Endodermal cell (in vitro differentiated cells): Measurements from ENCODE around the gene SLC7A7. TPM values are rescaled to one million over a fixed set of nuclear protein-coding genes. Genes with fewer than 3 reads are reported as not detected.
"Not testable (repeated sequence)": the region's sequence is repeated elsewhere in the genome, so short reads cannot be mapped to it uniquely, and the experiment has no call there.

ENCODE experiments used
- DNase-seq: peaks from one replicate; pipeline ENCODE4 v3.0.0-alpha.2; 2017
- H3K27ac ChIP-seq: 2 replicates; pipeline ENCODE4 v1.5.1; 2013; ENCODE audit warnings: mild to moderate bottlenecking, low read depth, low read length, moderate library complexity
- H3K27me3 ChIP-seq: 2 replicates; pipeline ENCODE4 v1.6.1; 2013; ENCODE audit warnings: mild to moderate bottlenecking, low read length, moderate library complexity; ENCODE audit not compliant: insufficient read depth, control insufficient read depth, poor library complexity, severe bottlenecking
- H3K36me3 ChIP-seq: 2 replicates; pipeline ENCODE4 v1.7.0; 2013; ENCODE audit warnings: mild to moderate bottlenecking, low read length, moderate library complexity; ENCODE audit not compliant: control insufficient read depth, insufficient read depth
- H3K4me1 ChIP-seq: one replicate; pipeline ENCODE4 v1.7.0; 2013; ENCODE audit warnings: low read length; ENCODE audit not compliant: control insufficient read depth, insufficient read depth
- H3K4me3 ChIP-seq: 2 replicates; pipeline ENCODE4 v1.5.1; 2013; ENCODE audit warnings: mild to moderate bottlenecking, low read length, moderate library complexity
- H3K9ac ChIP-seq: 2 replicates; pipeline ENCODE4 v1.6.1; 2013; ENCODE audit warnings: mild to moderate bottlenecking, low read length, moderate library complexity; ENCODE audit not compliant: poor library complexity, severe bottlenecking; ENCODE audit errors: extremely low read depth
- H3K9me3 ChIP-seq: 2 replicates; pipeline ENCODE4 v1.6.1; 2013; ENCODE audit warnings: mild to moderate bottlenecking, low read length, moderate library complexity; ENCODE audit not compliant: control insufficient read depth
- H3K27ac Mint-ChIP-seq: 2 replicates; pipeline ENCODE4 v1.8.0; 2020; ENCODE audit warnings: mixed read lengths
- H3K27me3 Mint-ChIP-seq: 2 replicates; pipeline ENCODE4 v1.8.0; 2021; ENCODE audit warnings: mild to moderate bottlenecking, mixed read lengths; ENCODE audit not compliant: insufficient read depth
- H3K36me3 Mint-ChIP-seq: 2 replicates; pipeline ENCODE4 v1.8.0; 2020; ENCODE audit warnings: low read depth, mixed read lengths
- H3K4me1 Mint-ChIP-seq: 2 replicates; pipeline ENCODE4 v1.8.0; 2020; ENCODE audit warnings: mixed read lengths
- H3K4me3 Mint-ChIP-seq: 2 replicates; pipeline ENCODE4 v1.8.0; 2020; ENCODE audit warnings: mild to moderate bottlenecking, moderate library complexity, mixed read lengths
- H3K9me3 Mint-ChIP-seq: 2 replicates; pipeline ENCODE4 v1.8.0; 2020; ENCODE audit warnings: mild to moderate bottlenecking, mixed read lengths
- WGBS, 2 experiments: methylation state at CpG; one replicate each; pipeline versions ENCODE4 v1.1.5 to v1.1.7; 2013; ENCODE audit warnings: missing lambda C conversion rate in 2 of 2, mixed read lengths in 1 of 2; ENCODE audit not compliant: insufficient coverage in 1 of 2, insufficient read length in 1 of 2; 5-methylcytosine and 5-hydroxymethylcytosine counted together
- total RNA-seq, 2 donors: library from RNA; stranded (reverse); fragmentation: NEBNext Ultra II Directional in 1 of 2; extraction: Animal tissue kit (Norgen Biotek cat#: 25700) in 1 of 2; gene quantifications; 2 replicates in 1 of 2; 3 replicates in 1 of 2; pipeline ENCODE4 v1.2.1, GENCODE V29; 2021
- TF ChIP-seq, protein P1 (sequence below): fragments of 200-600 bp; sonication (generic); conservative IDR thresholded peaks from 2 replicates; pipeline ENCODE4 v1.5.0; 2021; ENCODE audit warnings: antibody characterized with exemption, mild to moderate bottlenecking

The SLC7A7 gene
- total RNA-seq, 2 donors from 2014 or later: 16.7 to 17.0 TPM

DNA sequence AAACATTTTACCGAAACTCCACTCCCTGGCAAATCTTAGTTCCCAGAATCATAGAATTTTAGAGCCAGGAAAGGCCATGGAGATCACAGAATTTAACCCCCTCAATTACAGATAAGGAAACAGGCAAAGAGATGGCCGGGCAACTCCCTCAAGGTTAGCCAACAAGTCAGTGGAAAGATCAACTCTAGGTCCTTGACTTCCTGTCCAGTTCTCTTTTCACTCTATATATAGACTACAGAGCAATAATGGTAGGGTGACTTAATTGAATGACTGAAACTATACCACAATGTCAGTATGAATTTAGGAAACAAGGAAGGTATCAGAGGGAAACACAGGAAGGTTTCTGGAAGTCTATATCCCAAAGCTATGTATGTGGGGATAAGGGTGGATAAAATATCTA, 37.2 kb downstream of the SLC7A7 start:
- Mint-ChIP-seq H3K27ac (no peak overlapping the region), H3K9me3 (no peaks in the 10 kb centered on the region), H3K36me3 (peaks cover 8% of the 10 kb centered on the region), H3K4me1 (peaks cover 17% of the 10 kb centered on the region), H3K27me3 (no peaks in the 10 kb centered on the region), H3K4me3 (no peak overlapping the region)
- H3K9ac ChIP-seq: no peak overlapping the region
- DNase-seq: no peak
- no peaks in the 10 kb centered on the region for H3K9me3 ChIP-seq
- H3K4me1 ChIP-seq: peaks cover 8% of the 10 kb centered on the region
- H3K4me3 ChIP-seq: no peak overlapping the region
- 94% methylated on average over 2 of the region's 2 CpGs; no CpG with 5 or more reads in 1 of the 2 experiments for WGBS, 2 experiments
- peaks cover 21% of the 10 kb centered on the region for H3K36me3 ChIP-seq
- TF ChIP-seq, protein P1, sequence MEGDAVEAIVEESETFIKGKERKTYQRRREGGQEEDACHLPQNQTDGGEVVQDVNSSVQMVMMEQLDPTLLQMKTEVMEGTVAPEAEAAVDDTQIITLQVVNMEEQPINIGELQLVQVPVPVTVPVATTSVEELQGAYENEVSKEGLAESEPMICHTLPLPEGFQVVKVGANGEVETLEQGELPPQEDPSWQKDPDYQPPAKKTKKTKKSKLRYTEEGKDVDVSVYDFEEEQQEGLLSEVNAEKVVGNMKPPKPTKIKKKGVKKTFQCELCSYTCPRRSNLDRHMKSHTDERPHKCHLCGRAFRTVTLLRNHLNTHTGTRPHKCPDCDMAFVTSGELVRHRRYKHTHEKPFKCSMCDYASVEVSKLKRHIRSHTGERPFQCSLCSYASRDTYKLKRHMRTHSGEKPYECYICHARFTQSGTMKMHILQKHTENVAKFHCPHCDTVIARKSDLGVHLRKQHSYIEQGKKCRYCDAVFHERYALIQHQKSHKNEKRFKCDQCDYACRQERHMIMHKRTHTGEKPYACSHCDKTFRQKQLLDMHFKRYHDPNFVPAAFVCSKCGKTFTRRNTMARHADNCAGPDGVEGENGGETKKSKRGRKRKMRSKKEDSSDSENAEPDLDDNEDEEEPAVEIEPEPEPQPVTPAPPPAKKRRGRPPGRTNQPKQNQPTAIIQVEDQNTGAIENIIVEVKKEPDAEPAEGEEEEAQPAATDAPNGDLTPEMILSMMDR: no peak
- no peak overlapping the region for H3K27ac ChIP-seq
- H3K27me3 ChIP-seq: no peaks in the 10 kb centered on the region

DNA sequence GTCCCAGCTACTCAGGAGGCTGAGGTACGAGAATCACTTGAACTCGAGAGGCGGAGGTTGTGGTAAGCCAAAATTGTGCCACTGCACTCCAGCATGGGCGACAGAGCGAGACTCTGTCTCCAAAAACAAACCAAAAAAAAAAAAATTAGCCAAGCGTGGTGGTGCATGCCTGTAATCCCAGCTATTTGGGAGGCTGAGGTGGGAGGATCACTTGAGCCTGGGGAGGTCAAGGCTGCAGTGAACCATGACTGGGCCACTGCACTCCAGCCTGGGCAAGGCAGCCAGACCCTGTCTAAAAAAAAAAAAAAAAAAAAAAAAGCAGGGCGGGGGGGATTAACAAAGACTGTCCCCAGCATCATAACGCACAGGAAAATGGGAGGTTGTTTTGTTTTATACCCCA, 38.4 kb downstream of the SLC7A7 start:
- WGBS, 2 experiments: 88 to 94% methylated on average over 6 to 8 of the region's 8 CpGs
- DNase-seq: not testable (repeated sequence)

DNA sequence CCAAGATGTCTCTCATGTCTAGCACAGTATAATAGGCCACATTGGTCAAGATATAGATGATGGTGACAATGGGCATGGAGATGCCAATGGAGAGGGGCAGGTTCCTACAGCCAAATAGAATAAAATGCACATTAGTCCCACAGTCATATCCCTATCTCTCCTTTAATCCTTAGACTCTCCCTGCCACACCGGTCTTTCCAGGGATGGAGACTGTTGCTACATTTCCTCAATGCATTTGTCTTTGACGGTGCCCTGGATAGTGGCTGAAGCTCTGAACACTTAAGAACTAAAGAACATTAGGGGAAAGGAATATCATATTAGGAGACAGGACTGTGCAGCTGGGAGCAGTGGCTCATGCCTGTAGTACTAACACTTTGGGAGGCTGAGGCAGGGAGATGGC, 39.0 kb downstream of the SLC7A7 start:
- H3K9me3 Mint-ChIP-seq: no peaks in the 10 kb centered on the region
- H3K27me3 Mint-ChIP-seq: no peaks in the 10 kb centered on the region
- no peak overlapping the region for H3K4me3 Mint-ChIP-seq
- TF ChIP-seq, protein P1: no peak
- peaks cover 36% of the 10 kb centered on the region for H3K36me3 ChIP-seq
- H3K9me3 ChIP-seq: no peaks in the 10 kb centered on the region
- no peak overlapping the region for H3K27ac Mint-ChIP-seq
- no peak for DNase-seq
- peaks cover 8% of the 10 kb centered on the region for H3K4me1 ChIP-seq
- peaks cover 23% of the 10 kb centered on the region for H3K36me3 Mint-ChIP-seq
- H3K4me1 Mint-ChIP-seq: peaks cover 17% of the 10 kb centered on the region
- H3K27ac ChIP-seq: no peak overlapping the region
- H3K4me3 ChIP-seq: no peak overlapping the region
- H3K27me3 ChIP-seq: no peaks in the 10 kb centered on the region
- no peak overlapping the region for H3K9ac ChIP-seq
- 80 to 95% methylated on average over 1 to 2 of the region's 2 CpGs for WGBS, 2 experiments

More for the DNA sequence above, 38.4 kb downstream of the SLC7A7 start:
- not testable (repeated sequence) for H3K27me3 Mint-ChIP-seq, H3K9ac ChIP-seq, H3K27ac Mint-ChIP-seq, H3K9me3 Mint-ChIP-seq, H3K27ac ChIP-seq, H3K27me3 ChIP-seq, H3K9me3 ChIP-seq, H3K4me1 ChIP-seq, H3K4me3 ChIP-seq, H3K4me3 Mint-ChIP-seq
- H3K36me3 ChIP-seq: peaks cover 29% of the 10 kb centered on the region
- H3K4me1 Mint-ChIP-seq: peaks cover 17% of the 10 kb centered on the region
- H3K36me3 Mint-ChIP-seq: peaks cover 16% of the 10 kb centered on the region
